Hematopoietic multipotent progenitor cell treated with erythropoietin and hydrocortisone succinate and interleukin-3 and kit ligand, for 8 days (in vitro differentiated cells): ENCODE data around the gene CAST.

Source experiments
- DNase-seq: peaks from one replicate; pipeline ENCODE4 v3.0.0-alpha.2; 2015

The CAST gene

DNA sequence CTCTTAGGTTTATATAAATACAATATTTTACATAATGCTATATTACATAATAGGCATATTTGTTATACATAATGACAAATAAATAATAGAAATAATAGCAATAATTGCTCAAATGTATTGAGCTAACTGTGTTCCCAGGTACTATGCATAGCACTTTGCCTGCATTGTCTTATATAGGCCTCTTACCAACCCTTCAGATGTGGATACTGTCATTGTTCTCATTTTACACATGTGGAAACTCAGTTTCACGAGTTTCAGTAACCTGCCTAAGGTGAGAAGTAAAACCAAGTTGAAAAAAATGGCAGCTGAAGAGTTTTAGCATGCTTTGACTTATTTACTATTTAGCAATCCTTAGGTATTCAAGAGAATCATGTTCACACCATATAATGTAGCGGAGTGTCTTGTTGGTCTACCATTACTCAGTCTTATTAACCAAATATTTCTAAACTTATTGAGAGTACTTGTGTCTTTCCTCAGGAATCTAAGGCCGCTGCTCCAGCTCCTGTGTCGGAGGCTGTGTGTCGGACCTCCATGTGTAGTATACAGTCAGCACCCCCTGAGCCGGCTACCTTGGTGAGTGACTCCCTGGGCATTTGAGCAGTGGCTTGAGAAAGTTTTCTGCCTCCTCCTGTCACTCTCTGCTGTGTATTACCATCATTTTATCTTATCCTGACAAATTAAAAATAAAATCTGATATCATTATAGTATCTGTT lies 88.1 kb downstream of the CAST start:
- no peak for DNase-seq

GRCh38 chr5:96751203-96752169 lies 89.3 kb downstream of the CAST start:
- no peak for DNase-seq

DNA sequence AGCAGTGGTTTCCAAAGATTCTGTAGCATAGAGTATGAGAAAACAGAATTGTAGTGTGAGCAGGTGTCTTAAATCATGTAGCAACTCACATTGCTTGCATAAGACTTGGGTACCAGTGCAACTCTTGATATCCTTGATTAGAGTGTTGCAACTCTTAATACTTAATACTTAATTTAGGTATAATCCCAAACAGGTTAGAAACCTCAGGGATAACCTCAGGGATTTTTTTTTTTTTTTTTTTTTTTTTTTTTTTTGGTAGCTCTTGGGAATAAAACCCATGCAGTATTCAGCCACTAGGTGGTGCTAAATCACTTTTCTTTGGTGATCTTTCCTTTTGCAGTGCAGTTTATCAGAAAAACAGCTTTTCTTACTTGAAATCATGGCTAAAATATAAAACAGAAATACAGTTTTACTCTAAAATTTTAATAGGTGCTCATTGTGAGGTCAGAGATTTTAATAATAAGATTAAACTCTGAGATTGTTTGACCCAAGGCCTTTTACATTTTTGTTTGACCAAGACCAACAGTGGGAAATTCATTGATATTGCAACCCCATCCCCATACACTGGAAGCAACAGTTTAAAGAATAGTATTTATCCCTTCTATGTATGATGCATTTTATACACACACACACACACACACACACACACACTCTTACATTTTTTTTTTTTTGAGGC lies 90.3 kb downstream of the CAST start:
- DNase-seq, result peak; percentile 82

GRCh38 chr5:96753017-96753397 lies 90.8 kb downstream of the CAST start:
- no peak for DNase-seq

DNA sequence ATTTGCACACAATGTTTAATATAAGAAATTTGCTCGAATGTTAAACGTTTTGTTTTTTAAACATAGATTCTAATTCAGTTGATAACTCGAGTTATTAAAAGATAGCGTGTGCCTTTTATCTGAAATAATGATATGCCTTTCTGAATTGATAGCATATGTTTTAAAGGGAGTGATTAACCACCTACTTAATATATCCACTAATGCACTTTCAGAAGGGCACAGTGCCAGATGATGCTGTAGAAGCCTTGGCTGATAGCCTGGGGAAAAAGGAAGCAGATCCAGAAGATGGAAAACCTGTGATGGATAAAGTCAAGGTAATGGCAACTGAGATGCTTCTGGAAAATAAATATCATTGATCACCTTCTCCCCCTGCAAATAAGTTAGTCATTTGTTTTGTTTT lies 91.7 kb downstream of the CAST start:
- DNase-seq, result no peak

GRCh38 chr5:96755851-96756250 lies 93.7 kb downstream of the CAST start:
- DNase-seq, result no peak

DNA sequence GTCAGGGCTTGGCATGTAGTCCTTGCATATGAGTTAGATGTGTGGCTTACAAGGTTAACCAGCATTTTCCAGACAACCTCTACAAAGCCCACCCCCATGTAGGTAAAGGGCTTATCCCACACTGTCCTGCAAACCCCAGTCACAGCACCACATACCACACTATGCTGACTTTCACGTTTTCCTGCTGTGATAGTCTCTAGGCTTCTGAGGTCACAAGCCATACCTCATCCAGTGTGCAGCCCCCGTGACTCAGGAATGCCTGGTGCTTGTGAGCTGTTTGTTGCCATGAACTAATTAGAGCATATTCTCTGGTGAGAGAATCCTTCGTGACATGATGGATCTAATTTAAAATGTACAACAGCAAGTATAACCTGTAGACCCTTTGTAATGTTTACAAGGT lies 94.8 kb downstream of the CAST start:
- no peak for DNase-seq

- DNase-seq, result no peak
Measured at GRCh38 chr5:96758621-96759020, 96.4 kb downstream of the CAST start.

DNA sequence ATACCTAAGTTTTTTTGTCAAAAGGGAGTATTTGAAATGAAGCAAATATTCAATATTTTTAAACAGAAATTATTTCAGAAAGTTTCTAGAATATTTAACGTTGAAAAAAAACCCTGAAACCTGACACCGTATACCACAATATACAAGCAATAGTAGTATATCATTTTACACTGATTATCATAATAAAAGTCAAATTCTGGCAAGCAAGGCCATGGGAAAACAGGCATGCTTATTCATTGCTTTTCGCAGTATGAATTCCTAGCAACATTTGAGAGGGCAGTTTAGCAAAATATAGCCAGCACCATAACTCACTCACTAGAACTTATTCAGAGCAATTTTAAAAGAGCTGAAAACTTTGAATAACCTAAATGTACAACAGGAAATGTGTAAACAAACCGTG lies 99.4 kb downstream of the CAST start:
- DNase-seq, result no peak

DNA sequence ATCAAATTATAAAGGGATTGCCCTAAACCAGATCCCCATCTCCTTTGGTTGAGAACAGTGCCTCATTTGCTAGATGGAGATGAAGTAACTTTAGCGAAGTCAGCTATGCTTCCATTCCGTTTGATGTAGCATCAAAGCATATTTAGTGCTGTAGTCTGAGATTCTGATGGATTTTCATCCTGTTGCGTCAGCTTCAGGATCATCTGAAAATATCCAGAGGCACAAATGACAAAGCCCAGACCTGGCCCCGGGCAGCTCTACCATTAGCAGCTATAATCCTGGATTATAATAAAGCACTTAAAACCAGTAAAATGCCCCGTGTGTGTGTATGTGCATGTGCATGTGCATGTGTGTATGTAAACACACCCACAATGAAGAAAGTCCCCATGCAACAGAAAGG lies 100.8 kb downstream of the CAST start:
- DNase-seq, result no peak

- no peak for DNase-seq
Measured at GRCh38 chr5:96765043-96765442, 102.9 kb downstream of the CAST start.

- DNase-seq, result no peak
Measured at GRCh38 chr5:96768708-96769251, 106.6 kb downstream of the CAST start.

DNA sequence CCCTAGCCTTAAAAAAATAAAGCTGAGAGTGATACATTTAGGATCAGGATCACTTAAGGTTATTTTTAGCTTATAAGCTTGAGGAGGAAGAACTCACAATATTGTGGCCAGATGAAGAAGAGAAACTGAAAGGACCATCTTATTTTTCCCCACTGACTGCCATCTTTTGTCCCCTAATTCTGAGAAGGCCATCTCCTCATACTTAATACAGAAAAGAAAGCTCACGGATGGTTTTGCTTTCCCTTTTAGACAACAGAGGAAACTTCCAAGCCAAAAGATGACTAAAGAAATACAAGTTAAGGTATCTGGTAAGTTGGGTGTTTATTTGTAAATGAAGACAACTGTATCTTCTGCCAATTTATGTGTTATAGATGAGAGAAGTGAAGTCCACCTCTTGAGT lies 109.2 kb downstream of the CAST start:
- no peak for DNase-seq

GRCh38 chr5:96772111-96772510 lies 109.9 kb downstream of the CAST start:
- no peak for DNase-seq

- DNase-seq, result no peak
Measured at GRCh38 chr5:96772542-96772941, 110.4 kb downstream of the CAST start.

DNA sequence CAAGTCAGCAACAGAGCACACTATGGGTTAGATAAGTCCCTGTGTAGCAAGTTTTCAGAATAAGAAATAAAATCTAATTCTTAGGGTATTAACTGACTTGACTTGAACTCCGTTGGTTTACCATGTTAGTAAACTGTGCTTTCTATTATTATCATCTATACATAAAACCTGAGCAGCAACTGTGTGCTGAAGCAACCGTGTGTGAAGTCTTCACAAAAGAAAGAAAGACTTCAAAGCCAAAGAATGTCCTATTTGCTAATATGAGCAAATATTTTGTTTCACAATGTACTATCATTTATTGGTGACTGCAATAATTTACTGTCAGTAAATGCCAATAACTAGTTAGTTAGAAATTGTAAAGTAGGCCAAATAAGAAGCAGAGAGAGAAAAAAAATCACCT lies 112.9 kb downstream of the CAST start:
- DNase-seq, result no peak

DNA sequence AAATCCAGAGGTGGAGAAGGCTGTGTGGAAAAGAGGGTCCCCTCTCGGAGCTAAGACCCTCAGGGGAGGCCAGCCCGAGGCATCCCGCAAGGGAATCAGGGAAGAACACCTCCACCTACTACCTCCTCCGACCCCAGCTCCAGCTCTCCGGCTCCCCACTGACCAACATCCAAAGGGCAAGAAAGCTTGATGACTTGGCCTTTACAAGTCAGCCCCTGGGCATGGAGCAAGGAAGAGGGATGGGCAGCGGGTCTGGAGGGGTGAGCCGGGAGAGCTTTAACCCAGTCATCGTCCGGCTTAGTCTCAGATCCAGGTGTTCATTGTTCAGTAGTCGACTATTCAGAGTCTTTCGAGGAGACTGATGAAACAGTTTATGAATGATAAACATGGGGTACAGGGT lies 113.5 kb downstream of the CAST start:
- DNase-seq, result no peak

- DNase-seq, result no peak
Measured at GRCh38 chr5:96776621-96777020, 114.4 kb downstream of the CAST start.

GRCh38 chr5:96778409-96778808 lies 116.2 kb downstream of the CAST start:
- no peak for DNase-seq

DNA sequence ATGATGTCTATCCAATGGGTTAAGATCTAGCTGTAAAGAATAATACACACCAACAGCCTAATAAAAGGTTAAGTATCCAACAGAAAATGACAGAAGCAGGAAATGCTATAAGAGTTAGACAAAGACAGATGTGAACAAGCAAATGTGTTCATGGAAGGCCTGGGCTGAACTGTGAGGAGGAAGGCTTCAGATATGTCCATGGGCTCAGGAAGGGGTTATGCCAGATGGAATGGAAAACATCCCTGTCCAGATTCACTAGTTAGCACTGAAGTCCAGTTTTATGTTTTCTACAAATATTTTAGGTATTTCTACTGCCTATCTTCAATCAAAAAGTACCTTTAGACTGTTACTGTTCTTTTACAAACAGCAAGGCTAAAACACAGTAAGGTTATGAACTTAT lies 118.5 kb downstream of the CAST start:
- DNase-seq, result no peak

DNA sequence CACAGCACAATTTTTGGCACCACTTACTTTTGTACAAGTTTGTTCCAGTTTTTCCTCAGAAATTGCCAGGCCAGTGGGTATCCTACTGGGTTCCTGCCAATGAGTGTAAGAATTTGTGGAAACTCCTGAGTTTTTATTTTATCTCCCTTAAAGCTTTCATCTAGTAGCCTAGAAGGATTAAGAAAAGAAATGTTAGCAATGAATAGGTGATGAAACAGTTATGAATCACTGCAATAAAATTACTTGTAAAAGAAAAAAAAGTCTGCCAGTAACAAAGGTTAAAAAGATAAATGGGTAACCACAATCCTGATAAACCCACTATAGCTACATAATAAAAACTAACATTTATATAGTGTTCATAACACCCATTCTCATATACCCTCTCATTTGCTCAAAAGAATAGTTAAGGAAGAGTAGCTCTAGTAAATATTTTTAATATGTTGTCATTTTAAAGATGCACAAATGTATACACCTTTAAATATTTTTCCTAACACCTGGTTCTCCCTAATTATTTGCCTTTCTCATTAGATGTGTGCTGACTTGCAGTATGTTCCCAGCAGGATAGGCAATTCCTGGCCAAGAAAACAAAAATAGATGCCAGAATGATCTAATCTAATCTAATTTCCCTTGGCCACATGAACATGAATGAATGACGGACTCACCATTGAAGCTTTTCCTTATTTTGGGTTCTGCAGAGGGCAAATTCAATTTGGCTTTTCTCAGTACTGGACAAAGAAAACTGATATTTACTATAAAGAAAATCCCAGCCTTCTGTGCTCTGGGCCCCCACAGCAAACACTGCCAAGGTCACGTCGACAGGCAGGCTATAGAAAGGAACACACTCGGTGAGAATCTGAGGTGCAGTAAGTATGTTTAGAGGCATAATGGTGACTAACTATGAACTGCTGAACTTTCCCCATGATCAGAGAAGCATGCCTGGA lies 119.1 kb downstream of the CAST start:
- DNase-seq, result no peak

- DNase-seq, result no peak
Measured at GRCh38 chr5:96783326-96783725, 121.2 kb downstream of the CAST start.
